K562 (cell line): ENCODE results near the gene G6PD. TPM values are rescaled to one million over a fixed set of nuclear protein-coding genes. Genes with fewer than 3 reads are reported as not detected.

Experiments
- NELFE ChIP-seq: IDR thresholded peaks from 2 replicates; pipeline ENCODE4 v1.6.1; 2011; ENCODE audit warnings: mild to moderate bottlenecking; ENCODE audit not compliant: insufficient read depth, insufficient read length
- POLR2G ChIP-seq: fragments of 200-400 bp; formaldehyde crosslinking; IDR thresholded peaks from 2 replicates; pipeline ENCODE4 v1.6.1; 2017; ENCODE audit warnings: low read depth, mild to moderate bottlenecking, antibody characterized with exemption, low read length, moderate library complexity
- RREB1 ChIP-seq: fragments of 250-450 bp; sonication (Bioruptor Pico); IDR thresholded peaks from 2 replicates; pipeline ENCODE4 v1.4.0; 2020
- ZC3H4 ChIP-seq: sonication (generic); formaldehyde crosslinking; IDR thresholded peaks from 2 replicates; pipeline ENCODE4 v1.9.0; 2021; ENCODE audit warnings: missing genetic modification reagents, borderline replicate concordance
- ZNF217 ChIP-seq: sonication (generic); formaldehyde crosslinking; IDR thresholded peaks from 2 replicates; pipeline ENCODE4 v1.8.0; 2022; ENCODE audit warnings: mild to moderate bottlenecking, missing genetic modification reagents
- ZNF695 ChIP-seq: fragments of 450-650 bp; formaldehyde crosslinking; IDR thresholded peaks from 2 replicates; pipeline ENCODE4 v1.4.0; 2020; ENCODE audit warnings: mild to moderate bottlenecking, moderate library complexity
- polyA plus RNA-seq, 8 experiments: library from polyadenylated mRNA; depleted of rRNA in 4 of 8; stranded (reverse) in 5 of 8; unstranded in 3 of 8; fragments of >200 nt; fragmentation: Nextera tagmentation in 2 of 8; fragmentation: Illumina TruSeq in 1 of 8; extraction: Ambion mirVana in 2 of 8; extraction: Trizol in 1 of 8; gene quantifications; 2 replicates each; pipeline versions ENCODE4 v1.2.1 to v1.2.3, GENCODE V29; 2011 to 2014; ENCODE audit warnings: inconsistent platforms in 1 of 8, missing spikeins in 1 of 8
- total RNA-seq, 7 experiments: library from RNA; depleted of rRNA in 6 of 7; stranded (reverse); fragments of >200 nt in 6 of 7; fragmentation: Illumina TruSeq in 2 of 7; extraction: Trizol in 2 of 7; gene quantifications; 2 replicates each; pipeline versions ENCODE4 v1.2.1 to v1.2.3, GENCODE V29; 2011 to 2021; ENCODE audit warnings: low replicate concordance in 1 of 7
- TF ChIP-seq, protein P1 (sequence below), 2 experiments: IDR thresholded peaks; 2 replicates each; pipeline ENCODE4 v1.6.1; 2012; ENCODE audit warnings: improper control_type of control experiment in 2 of 2, low read depth in 2 of 2, low read length in 2 of 2, borderline replicate concordance in 1 of 2
- TF ChIP-seq, protein P2 (sequence below): IDR thresholded peaks from 3 replicates; pipeline ENCODE4 v1.6.1; 2011; ENCODE audit warnings: borderline replicate concordance, mild to moderate bottlenecking; ENCODE audit not compliant: insufficient read length, insufficient read depth
- TF ChIP-seq, protein P3 (sequence below): fragments of 450-650 bp; formaldehyde crosslinking; conservative IDR thresholded peaks from 2 replicates; pipeline ENCODE4 v1.4.0; 2022; ENCODE audit warnings: mild to moderate bottlenecking, missing genetic modification characterization
- TF ChIP-seq, protein P4 (sequence below), 2 experiments: fragments of 450-650 bp in 1 of 2; sonication (generic) in 1 of 2; formaldehyde crosslinking; conservative IDR thresholded peaks; 2 replicates each; pipeline versions ENCODE4 v1.4.0 to v1.8.1; 2020 to 2022; ENCODE audit warnings: mild to moderate bottlenecking in 1 of 2, missing genetic modification reagents in 1 of 2

Gene G6PD
- total and polyA plus RNA-seq, 9 of the 15 experiments (the other 6 are each of a cell fraction or from before 2014, with no cell fraction given), result 2.9 to 222 (median 66.4) TPM

DNA sequence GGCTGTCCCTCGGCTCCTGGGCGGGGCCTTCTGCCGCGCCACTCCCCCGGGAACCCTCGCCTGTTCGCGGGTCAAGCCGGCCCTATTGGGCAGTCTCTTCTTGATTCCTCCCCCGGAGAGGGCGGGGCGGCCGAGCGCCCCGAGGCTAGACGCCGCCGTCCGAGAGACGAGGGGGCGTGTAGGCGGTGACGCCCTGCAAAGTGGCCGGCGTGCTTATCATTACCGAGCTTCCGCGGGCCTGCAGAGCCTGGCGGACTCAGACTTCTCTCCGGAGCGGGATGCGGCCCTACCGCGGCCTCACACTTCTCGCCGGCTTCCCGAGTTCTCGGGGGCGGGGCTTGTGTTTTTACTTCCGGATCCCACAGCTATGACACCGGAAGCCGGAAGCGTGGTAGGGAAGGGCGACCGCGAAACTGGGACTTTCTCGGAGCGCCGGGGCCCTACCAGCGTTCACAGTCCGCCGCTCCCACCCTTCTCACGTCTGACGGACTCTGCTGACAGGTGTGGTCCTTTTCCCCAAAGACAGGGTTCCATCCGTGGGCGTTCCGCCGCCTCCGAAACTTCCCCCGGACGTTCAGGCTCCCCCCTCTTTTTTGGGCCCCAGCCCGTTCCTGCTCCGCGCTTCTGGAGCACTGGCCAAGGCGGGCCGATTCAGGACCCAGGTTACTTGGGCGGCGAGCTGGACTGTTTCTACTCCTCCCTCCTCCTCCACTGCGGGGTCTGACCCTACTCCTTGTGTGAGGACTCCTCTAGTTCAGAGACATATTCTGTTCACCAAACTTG is 790 bp upstream of the G6PD start, which contains the start of gene IKBKG (continued):
- no peak for TF ChIP-seq ZNF695 (CRISPR knock-in tag)
- TF ChIP-seq RREB1 (CRISPR knock-in tag), result no peak
- TF ChIP-seq, protein P1, sequence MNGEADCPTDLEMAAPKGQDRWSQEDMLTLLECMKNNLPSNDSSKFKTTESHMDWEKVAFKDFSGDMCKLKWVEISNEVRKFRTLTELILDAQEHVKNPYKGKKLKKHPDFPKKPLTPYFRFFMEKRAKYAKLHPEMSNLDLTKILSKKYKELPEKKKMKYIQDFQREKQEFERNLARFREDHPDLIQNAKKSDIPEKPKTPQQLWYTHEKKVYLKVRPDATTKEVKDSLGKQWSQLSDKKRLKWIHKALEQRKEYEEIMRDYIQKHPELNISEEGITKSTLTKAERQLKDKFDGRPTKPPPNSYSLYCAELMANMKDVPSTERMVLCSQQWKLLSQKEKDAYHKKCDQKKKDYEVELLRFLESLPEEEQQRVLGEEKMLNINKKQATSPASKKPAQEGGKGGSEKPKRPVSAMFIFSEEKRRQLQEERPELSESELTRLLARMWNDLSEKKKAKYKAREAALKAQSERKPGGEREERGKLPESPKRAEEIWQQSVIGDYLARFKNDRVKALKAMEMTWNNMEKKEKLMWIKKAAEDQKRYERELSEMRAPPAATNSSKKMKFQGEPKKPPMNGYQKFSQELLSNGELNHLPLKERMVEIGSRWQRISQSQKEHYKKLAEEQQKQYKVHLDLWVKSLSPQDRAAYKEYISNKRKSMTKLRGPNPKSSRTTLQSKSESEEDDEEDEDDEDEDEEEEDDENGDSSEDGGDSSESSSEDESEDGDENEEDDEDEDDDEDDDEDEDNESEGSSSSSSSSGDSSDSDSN (IDR thresholded peaks at IDR 0.05; ENCODE audit: borderline replicate concordance in 1 of 2, low read depth in 2 of 2, low read length in 2 of 2), result peak; percentile 21 to 60; a peak in 2 of 4 replicates
- no peak for TF ChIP-seq ZNF217 (CRISPR knock-in tag)
- no peak for TF ChIP-seq NELFE
- TF ChIP-seq, protein P2, sequence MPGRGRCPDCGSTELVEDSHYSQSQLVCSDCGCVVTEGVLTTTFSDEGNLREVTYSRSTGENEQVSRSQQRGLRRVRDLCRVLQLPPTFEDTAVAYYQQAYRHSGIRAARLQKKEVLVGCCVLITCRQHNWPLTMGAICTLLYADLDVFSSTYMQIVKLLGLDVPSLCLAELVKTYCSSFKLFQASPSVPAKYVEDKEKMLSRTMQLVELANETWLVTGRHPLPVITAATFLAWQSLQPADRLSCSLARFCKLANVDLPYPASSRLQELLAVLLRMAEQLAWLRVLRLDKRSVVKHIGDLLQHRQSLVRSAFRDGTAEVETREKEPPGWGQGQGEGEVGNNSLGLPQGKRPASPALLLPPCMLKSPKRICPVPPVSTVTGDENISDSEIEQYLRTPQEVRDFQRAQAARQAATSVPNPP, result no peak
- peak; percentile 79 for TF ChIP-seq POLR2G
- no peak for TF ChIP-seq ZC3H4 (CRISPR knock-in tag)
- TF ChIP-seq, protein P3, sequence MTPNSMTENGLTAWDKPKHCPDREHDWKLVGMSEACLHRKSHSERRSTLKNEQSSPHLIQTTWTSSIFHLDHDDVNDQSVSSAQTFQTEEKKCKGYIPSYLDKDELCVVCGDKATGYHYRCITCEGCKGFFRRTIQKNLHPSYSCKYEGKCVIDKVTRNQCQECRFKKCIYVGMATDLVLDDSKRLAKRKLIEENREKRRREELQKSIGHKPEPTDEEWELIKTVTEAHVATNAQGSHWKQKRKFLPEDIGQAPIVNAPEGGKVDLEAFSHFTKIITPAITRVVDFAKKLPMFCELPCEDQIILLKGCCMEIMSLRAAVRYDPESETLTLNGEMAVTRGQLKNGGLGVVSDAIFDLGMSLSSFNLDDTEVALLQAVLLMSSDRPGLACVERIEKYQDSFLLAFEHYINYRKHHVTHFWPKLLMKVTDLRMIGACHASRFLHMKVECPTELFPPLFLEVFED (CRISPR knock-in tag), result no peak
- TF ChIP-seq, protein P4, sequence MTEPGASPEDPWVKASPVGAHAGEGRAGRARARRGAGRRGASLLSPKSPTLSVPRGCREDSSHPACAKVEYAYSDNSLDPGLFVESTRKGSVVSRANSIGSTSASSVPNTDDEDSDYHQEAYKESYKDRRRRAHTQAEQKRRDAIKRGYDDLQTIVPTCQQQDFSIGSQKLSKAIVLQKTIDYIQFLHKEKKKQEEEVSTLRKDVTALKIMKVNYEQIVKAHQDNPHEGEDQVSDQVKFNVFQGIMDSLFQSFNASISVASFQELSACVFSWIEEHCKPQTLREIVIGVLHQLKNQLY (CRISPR knock-in tag; conservative IDR thresholded peaks at IDR 0.05), result no peak
